PC-9 (cell line): Measurements from ENCODE around the gene PCDH15. TPM values are rescaled to one million over a fixed set of nuclear protein-coding genes. Genes with fewer than 3 reads are reported as not detected.

ENCODE experiments used
- BruUV-seq: library from RNA; stranded (reverse); fragments of 400-500 nt; replicated peaks from 2 replicates; lab custom pipeline; 2021; lab: Mats Ljungman, UMichigan
- CTCF ChIA-PET: fragments of 300-600 bp; sonication (Branson Sonifier 250); formaldehyde crosslinking; loops from one replicate; lab custom pipeline; 2022; ENCODE audit warnings: antibody characterized with exemption; lab: Charles Lee
- POLR2A ChIA-PET: fragments of 300-600 bp; sonication (Branson Sonifier 250); formaldehyde crosslinking; loops from one replicate; lab custom pipeline; 2022; ENCODE audit warnings: antibody characterized with exemption; ENCODE audit not compliant: unreplicated experiment; lab: Charles Lee
- DNase-seq, 2 experiments: peaks; one replicate each; pipeline versions ENCODE4 v3.0.0 to v3.0.0-alpha.2; 2015 to 2022; ENCODE audit warnings: mixed read lengths in 1 of 2
- H2AFZ ChIP-seq: fragments of 200-600 bp; sonication (generic); 2 replicates; pipeline ENCODE4 v1.8.1; 2017; ENCODE audit warnings: antibody characterized with exemption
- H3F3A ChIP-seq: fragments of 200-600 bp; sonication (generic); 2 replicates; pipeline ENCODE4 v1.8.1; 2017; ENCODE audit warnings: antibody characterized with exemption, mild to moderate bottlenecking, low read depth; ENCODE audit not compliant: insufficient read depth
- H3K27ac ChIP-seq: fragments of 200-600 bp; sonication (generic); 2 replicates; pipeline ENCODE4 v1.6.1; 2016; ENCODE audit warnings: mixed run types
- H3K27me3 ChIP-seq: fragments of 200-600 bp; sonication (generic); 2 replicates; pipeline ENCODE4 v1.6.1; 2016; ENCODE audit warnings: low read depth, mixed run types; ENCODE audit not compliant: insufficient read depth
- H3K36me3 ChIP-seq: fragments of 200-600 bp; sonication (generic); 2 replicates; pipeline ENCODE4 v1.6.1; 2016; ENCODE audit warnings: low read depth, mixed run types
- H3K4me1 ChIP-seq: fragments of 200-600 bp; sonication (generic); replicated peaks from 2 replicates; pipeline ENCODE4 v1.6.1; 2016; ENCODE audit warnings: mixed run types; ENCODE audit not compliant: insufficient read depth
- H3K4me2 ChIP-seq: fragments of 200-600 bp; sonication (generic); 2 replicates; pipeline ENCODE4 v1.6.1; 2017; ENCODE audit warnings: mixed run types
- H3K4me3 ChIP-seq: fragments of 200-600 bp; sonication (generic); 2 replicates; pipeline ENCODE4 v1.6.1; 2016; ENCODE audit warnings: mixed run types
- H3K79me2 ChIP-seq: fragments of 200-600 bp; sonication (generic); 2 replicates; pipeline ENCODE4 v1.6.1; 2017; ENCODE audit warnings: low read depth, mixed run types
- H3K9me2 ChIP-seq: fragments of 200-600 bp; sonication (generic); 2 replicates; pipeline ENCODE4 v1.8.1; 2017; ENCODE audit warnings: mild to moderate bottlenecking; ENCODE audit not compliant: insufficient read depth
- H3K9me3 ChIP-seq: fragments of 200-600 bp; sonication (generic); 2 replicates; pipeline ENCODE4 v1.8.1; 2016; ENCODE audit warnings: low read depth; ENCODE audit not compliant: insufficient read depth
- H4K20me1 ChIP-seq: fragments of 200-600 bp; sonication (generic); 2 replicates; pipeline ENCODE4 v1.8.1; 2017; ENCODE audit not compliant: insufficient read depth
- EZH2 ChIP-seq: fragments of 200-600 bp; sonication (generic); IDR thresholded peaks from 2 replicates; pipeline ENCODE4 v1.8.0; 2017; ENCODE audit warnings: antibody characterized with exemption, low read depth
- intact Hi-C: fragments of 100-400 bp; cut with micrococcal nuclease; formaldehyde crosslinking; loops from one replicate; pipeline ENCODE4 v1.10.0; 2022; ENCODE audit not compliant: unreplicated experiment
- total RNA-seq: library from RNA; stranded (reverse); gene quantifications from 2 replicates; pipeline ENCODE4 v1.2.3, GENCODE V29; 2021
- TF ChIP-seq, protein P1 (sequence below): fragments of 200-600 bp; sonication (generic); conservative IDR thresholded peaks from 2 replicates; pipeline ENCODE4 v1.6.1; 2017; ENCODE audit warnings: mixed run types, antibody characterized with exemption, mild to moderate bottlenecking, moderate library complexity

PCDH15 gene
- total RNA-seq, 1 experiment from 2014 or later, result not detected

GRCh38 chr10:54797636-54798321 is 3.3 kb downstream of the PCDH15 start:
- DNase-seq, result no peak
- Histone ChIP-seq H3K36me3 (no peaks in the 10 kb centered on the region), H3K9me3 (0 out of 2 replicates have a peak, but pooled peaks cover 3% of the 10 kb centered on the region), H3K27me3 (no peaks in the 10 kb centered on the region), H2AFZ (peak overlapping the region; percentile 14; the same call in 1 of the 2 replicates), H3F3A (no peaks in the 10 kb centered on the region), H4K20me1 (no peaks in the 10 kb centered on the region), H3K4me2 (peak overlapping the region; percentile 21; the same call in 1 of the 2 replicates), H3K9me2 (no peaks in the 10 kb centered on the region), H3K79me2 (no peaks in the 10 kb centered on the region), H3K27ac (no peak overlapping the region), H3K4me3 (no peak overlapping the region), H3K4me1 (no peaks in the 10 kb centered on the region)
- POLR2A ChIA-PET, result interaction anchor here (0.7 kb wide), 1 partner anchor 85 kb away, joined by 3 read pairs; no protein-coding TSS in a partner anchor
- CTCF ChIA-PET, result no interaction called here
- intact Hi-C loops, result no loop called here
- TF ChIP-seq, protein P1, sequence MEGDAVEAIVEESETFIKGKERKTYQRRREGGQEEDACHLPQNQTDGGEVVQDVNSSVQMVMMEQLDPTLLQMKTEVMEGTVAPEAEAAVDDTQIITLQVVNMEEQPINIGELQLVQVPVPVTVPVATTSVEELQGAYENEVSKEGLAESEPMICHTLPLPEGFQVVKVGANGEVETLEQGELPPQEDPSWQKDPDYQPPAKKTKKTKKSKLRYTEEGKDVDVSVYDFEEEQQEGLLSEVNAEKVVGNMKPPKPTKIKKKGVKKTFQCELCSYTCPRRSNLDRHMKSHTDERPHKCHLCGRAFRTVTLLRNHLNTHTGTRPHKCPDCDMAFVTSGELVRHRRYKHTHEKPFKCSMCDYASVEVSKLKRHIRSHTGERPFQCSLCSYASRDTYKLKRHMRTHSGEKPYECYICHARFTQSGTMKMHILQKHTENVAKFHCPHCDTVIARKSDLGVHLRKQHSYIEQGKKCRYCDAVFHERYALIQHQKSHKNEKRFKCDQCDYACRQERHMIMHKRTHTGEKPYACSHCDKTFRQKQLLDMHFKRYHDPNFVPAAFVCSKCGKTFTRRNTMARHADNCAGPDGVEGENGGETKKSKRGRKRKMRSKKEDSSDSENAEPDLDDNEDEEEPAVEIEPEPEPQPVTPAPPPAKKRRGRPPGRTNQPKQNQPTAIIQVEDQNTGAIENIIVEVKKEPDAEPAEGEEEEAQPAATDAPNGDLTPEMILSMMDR, result no peak
- no peak for TF ChIP-seq EZH2
- no TSS peak for BruUV-seq

DNA sequence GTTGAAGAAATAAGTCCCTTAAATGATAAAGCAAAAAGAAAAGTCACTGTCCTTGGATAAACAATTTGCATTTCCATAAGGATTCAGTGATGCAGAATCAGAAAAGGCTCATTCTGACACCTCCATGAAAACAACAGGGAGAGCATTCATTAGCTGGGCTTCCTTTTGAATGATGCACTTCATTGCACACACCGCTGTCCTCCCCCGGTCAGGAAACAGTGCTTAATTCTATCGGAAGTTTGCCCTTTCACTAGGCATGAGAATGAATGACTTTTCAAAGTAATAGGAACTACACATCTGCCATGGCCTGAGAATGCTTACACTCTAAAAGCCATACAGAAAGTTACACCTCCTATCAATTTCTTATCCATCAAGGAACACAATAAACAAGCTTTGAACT is 4.2 kb downstream of the PCDH15 start:
- no peak overlapping the region for H3K27ac ChIP-seq
- TF ChIP-seq, protein P1, result no peak
- TF ChIP-seq EZH2, result no peak

GRCh38 chr10:54776622-54777021 is 24.4 kb downstream of the PCDH15 start:
- H4K20me1 ChIP-seq, result no peaks in the 10 kb centered on the region
- no peak overlapping the region for H3K4me2 ChIP-seq
- no TSS peak for BruUV-seq
- H3K36me3 ChIP-seq, result no peaks in the 10 kb centered on the region
- no peak for TF ChIP-seq EZH2
- TF ChIP-seq, protein P1, result no peak
- H3K9me3 ChIP-seq, result no peaks in the 10 kb centered on the region
- no peak overlapping the region for H3K27ac ChIP-seq
- H3K4me1 ChIP-seq, result no peaks in the 10 kb centered on the region
- DNase-seq, result no peak
- no peaks in the 10 kb centered on the region for H3K27me3 ChIP-seq
- H3K9me2 ChIP-seq, result no peaks in the 10 kb centered on the region
- POLR2A ChIA-PET, result no interaction called here
- no peak overlapping the region for H2AFZ ChIP-seq
- intact Hi-C loops, result no loop called here
- H3F3A ChIP-seq, result no peaks in the 10 kb centered on the region
- H3K4me3 ChIP-seq, result no peak overlapping the region
- H3K79me2 ChIP-seq, result no peaks in the 10 kb centered on the region
- CTCF ChIA-PET, result no interaction called here

More for the DNA sequence above, 4.2 kb downstream of the PCDH15 start:
- Histone ChIP-seq H3K79me2 (no peaks in the 10 kb centered on the region), H3K27me3 (no peaks in the 10 kb centered on the region), H3K4me3 (no peak overlapping the region), H3K9me2 (no peaks in the 10 kb centered on the region), H3F3A (no peaks in the 10 kb centered on the region), H3K9me3 (0 out of 2 replicates have a peak, but pooled peaks cover 3% of the 10 kb centered on the region), H3K4me1 (no peaks in the 10 kb centered on the region), H4K20me1 (no peaks in the 10 kb centered on the region), H3K4me2 (no peak overlapping the region), H2AFZ (no peak overlapping the region), H3K36me3 (no peaks in the 10 kb centered on the region)
- POLR2A ChIA-PET, result no interaction called here
- CTCF ChIA-PET, result no interaction called here
- no TSS peak for BruUV-seq
- intact Hi-C loops, result no loop called here
- no peak for DNase-seq
